Mesenchymal stem cell (in vitro differentiated cells and primary cell): ENCODE data around the gene PAGE2B.

Source experiments
- DNase-seq: peaks from one replicate; pipeline ENCODE4 v3.0.0-alpha.2; 2013
- H2AFZ ChIP-seq: one replicate; pipeline ENCODE4 v1.6.1; 2013; ENCODE audit warnings: low read depth, mild to moderate bottlenecking, control low read depth, inconsistent platforms, low read length, moderate library complexity
- H2AK5ac ChIP-seq: 2 replicates; pipeline ENCODE4 v1.6.1; 2013; ENCODE audit warnings: low read length, moderate library complexity, mild to moderate bottlenecking, inconsistent platforms; ENCODE audit not compliant: severe bottlenecking
- H2BK120ac ChIP-seq: one replicate; pipeline ENCODE4 v1.6.1; 2013; ENCODE audit warnings: low read depth, mild to moderate bottlenecking, inconsistent platforms, low read length, moderate library complexity
- H2BK12ac ChIP-seq, 2 experiments: one replicate each; pipeline ENCODE4 v1.6.1; 2013; ENCODE audit warnings: inconsistent platforms in 2 of 2, low read length in 2 of 2, mild to moderate bottlenecking in 2 of 2, moderate library complexity in 2 of 2, control low read depth in 1 of 2
- H2BK15ac ChIP-seq: one replicate; pipeline ENCODE4 v1.6.1; 2013; ENCODE audit warnings: mild to moderate bottlenecking, low read depth, inconsistent platforms; ENCODE audit not compliant: poor library complexity, severe bottlenecking
- H2BK5ac ChIP-seq: 2 replicates; pipeline ENCODE4 v1.6.1; 2013; ENCODE audit warnings: low read depth, mild to moderate bottlenecking, low read length, control low read depth, inconsistent platforms; ENCODE audit not compliant: poor library complexity, severe bottlenecking
- H3K14ac ChIP-seq, 2 experiments: one replicate each; pipeline ENCODE4 v1.6.1; 2013; ENCODE audit warnings: inconsistent platforms in 2 of 2, low read length in 2 of 2, control low read depth in 1 of 2, mild to moderate bottlenecking in 1 of 2, moderate library complexity in 1 of 2
- H3K18ac ChIP-seq, 2 experiments: one replicate each; pipeline ENCODE4 v1.6.1; 2013; ENCODE audit warnings: inconsistent platforms in 2 of 2, low read length in 2 of 2, control low read depth in 1 of 2, low read depth in 1 of 2, mild to moderate bottlenecking in 1 of 2
- H3K23ac ChIP-seq, 2 experiments: one replicate each; pipeline ENCODE4 v1.6.1; 2013; ENCODE audit warnings: inconsistent platforms in 2 of 2, low read length in 2 of 2, mild to moderate bottlenecking in 2 of 2, moderate library complexity in 2 of 2, control low read depth in 1 of 2
- H3K27ac ChIP-seq: 2 replicates; pipeline ENCODE4 v1.5.1; 2013; ENCODE audit warnings: mild to moderate bottlenecking, moderate library complexity, low read length, control low read depth, inconsistent platforms; ENCODE audit not compliant: poor library complexity, severe bottlenecking
- H3K27me3 ChIP-seq, 2 experiments: 2 replicates each; pipeline versions ENCODE4 v1.6.1 to v1.7.0; 2013; ENCODE audit warnings: low read length in 2 of 2, mild to moderate bottlenecking in 2 of 2, moderate library complexity in 2 of 2, control low read depth in 1 of 2, inconsistent platforms in 1 of 2; ENCODE audit not compliant: control insufficient read depth in 1 of 2, insufficient read depth in 1 of 2
- H3K36me3 ChIP-seq, 2 experiments: 2 replicates each; pipeline versions ENCODE4 v1.6.1 to v1.7.0; 2013; ENCODE audit warnings: low read length in 2 of 2, control low read depth in 1 of 2, inconsistent platforms in 1 of 2, low read depth in 1 of 2, mild to moderate bottlenecking in 1 of 2; ENCODE audit not compliant: insufficient read depth in 2 of 2, control insufficient read depth in 1 of 2
- H3K4ac ChIP-seq, 2 experiments: one replicate each; pipeline ENCODE4 v1.6.1; 2013; ENCODE audit warnings: inconsistent platforms in 2 of 2, low read length in 2 of 2, mild to moderate bottlenecking in 2 of 2, moderate library complexity in 2 of 2, control low read depth in 1 of 2, low read depth in 1 of 2
- H3K4me1 ChIP-seq: 2 replicates; pipeline ENCODE4 v1.6.1; 2013; ENCODE audit warnings: low read depth, low read length, control low read depth; ENCODE audit not compliant: control insufficient read depth, insufficient read depth
- H3K4me2 ChIP-seq: 2 replicates; pipeline ENCODE4 v1.6.1; 2013; ENCODE audit warnings: low read length, mild to moderate bottlenecking, inconsistent platforms; ENCODE audit not compliant: poor library complexity, severe bottlenecking
- H3K4me3 ChIP-seq, 2 experiments: 2 replicates each; pipeline versions ENCODE4 v1.5.1 to v1.7.0; 2013; ENCODE audit warnings: low read length in 2 of 2, mild to moderate bottlenecking in 2 of 2, control low read depth in 1 of 2, low read depth in 1 of 2; ENCODE audit not compliant: insufficient read depth in 1 of 2
- H3K79me1 ChIP-seq: replicated peaks from 2 replicates; pipeline ENCODE4 v1.6.1; 2013; ENCODE audit warnings: mild to moderate bottlenecking, control low read depth, low read length, inconsistent platforms; ENCODE audit not compliant: poor library complexity, severe bottlenecking
- H3K9ac ChIP-seq: 2 replicates; pipeline ENCODE4 v1.7.0; 2013; ENCODE audit warnings: mild to moderate bottlenecking, low read length, moderate library complexity
- H3K9me3 ChIP-seq: 2 replicates; pipeline ENCODE4 v1.7.0; 2013; ENCODE audit warnings: mild to moderate bottlenecking, low read length; ENCODE audit not compliant: control insufficient read depth
- H4K8ac ChIP-seq: one replicate; pipeline ENCODE4 v1.6.1; 2013; ENCODE audit warnings: inconsistent platforms, mild to moderate bottlenecking, low read length, moderate library complexity
- H4K91ac ChIP-seq: one replicate; pipeline ENCODE4 v1.6.1; 2013; ENCODE audit warnings: mild to moderate bottlenecking, low read length, inconsistent platforms
- WGBS: methylation state at CpG from one replicate; pipeline ENCODE4 v1.1.7; 2013; ENCODE audit warnings: mixed read lengths; 5-methylcytosine and 5-hydroxymethylcytosine counted together

Gene PAGE2B

DNA sequence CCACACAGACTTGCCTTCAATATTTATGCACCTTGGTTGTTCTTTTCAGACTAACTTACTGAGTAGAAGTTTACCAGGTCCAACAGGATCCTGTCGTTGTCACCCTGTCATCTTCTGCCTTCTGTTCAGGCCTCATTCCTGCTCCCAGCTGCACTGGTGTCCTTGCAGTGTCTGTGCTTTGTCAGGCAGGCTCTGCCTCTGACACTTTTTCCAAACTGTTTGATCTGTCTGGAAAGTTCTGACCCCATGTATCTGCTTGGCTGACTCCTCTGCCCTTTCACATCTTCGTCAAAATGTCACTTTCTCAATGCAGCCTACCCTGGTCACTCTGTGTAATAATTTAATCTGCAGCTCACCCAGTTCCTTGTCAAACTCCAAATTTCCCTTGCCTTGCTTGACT is 23.9 kb downstream of the PAGE2B start:
- H2BK12ac ChIP-seq = no peak overlapping the region
- no peak overlapping the region for H3K4me2 ChIP-seq
- no peak overlapping the region for H2BK120ac ChIP-seq
- H3K79me1 ChIP-seq = no peaks in the 10 kb centered on the region
- H3K9ac ChIP-seq = no peak overlapping the region
- no peak overlapping the region for H3K27ac ChIP-seq
- H3K36me3 ChIP-seq = no peaks in the 10 kb centered on the region
- no peaks in the 10 kb centered on the region for H3K4me1 ChIP-seq
- no peak overlapping the region for H3K18ac ChIP-seq
- no peak overlapping the region for H2BK15ac ChIP-seq
- no peak overlapping the region for H3K23ac ChIP-seq
- no peaks in the 10 kb centered on the region for H3K9me3 ChIP-seq
- no peak overlapping the region for H4K91ac ChIP-seq
- H4K8ac ChIP-seq = no peak overlapping the region
- DNase-seq = no peak
- no peak overlapping the region for H3K4ac ChIP-seq
- H2AK5ac ChIP-seq = no peak overlapping the region
- no peak overlapping the region for H2AFZ ChIP-seq
- no peak overlapping the region for H3K14ac ChIP-seq
- WGBS = 3% methylated on average over 2 of the region's 2 CpGs
- H2BK5ac ChIP-seq = no peak overlapping the region
- H3K27me3 ChIP-seq = peaks cover 0 to 49% of the 10 kb centered on the region in 2 experiments
- no peak overlapping the region for H3K4me3 ChIP-seq

DNA sequence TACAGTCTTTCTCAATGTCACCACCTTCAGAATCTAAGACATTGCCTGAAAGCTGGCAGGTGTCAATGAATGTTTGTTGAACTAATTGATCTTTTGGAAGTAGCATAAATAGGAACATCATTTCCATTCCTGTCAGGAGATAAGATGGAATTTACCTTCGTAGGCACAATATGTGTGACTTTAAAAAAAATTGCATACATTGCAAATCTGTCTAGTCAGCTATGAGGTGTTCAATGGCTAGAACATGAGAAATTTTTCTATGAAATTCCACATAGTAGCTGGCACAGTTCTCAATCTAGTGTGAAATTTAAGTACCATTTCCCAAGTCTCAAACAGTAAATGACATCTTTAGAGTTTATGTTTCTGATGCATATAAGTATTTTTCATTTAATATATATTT is 24.3 kb downstream of the PAGE2B start:
- DNase-seq = no peak
- H3K14ac ChIP-seq = no peak overlapping the region
- no peaks in the 10 kb centered on the region for H3K79me1 ChIP-seq
- no peak overlapping the region for H3K4ac ChIP-seq
- peaks cover 0 to 49% of the 10 kb centered on the region in 2 experiments for H3K27me3 ChIP-seq
- no peak overlapping the region for H4K8ac ChIP-seq
- no peaks in the 10 kb centered on the region for H3K36me3 ChIP-seq
- H3K18ac ChIP-seq = no peak overlapping the region
- WGBS = no CpG with 5 or more reads among the region's 1 CpG
- H2BK5ac ChIP-seq = no peak overlapping the region
- no peak overlapping the region for H3K9ac ChIP-seq
- no peak overlapping the region for H2BK15ac ChIP-seq
- H3K27ac ChIP-seq = no peak overlapping the region
- no peak overlapping the region for H2BK120ac ChIP-seq
- no peak overlapping the region for H4K91ac ChIP-seq
- no peak overlapping the region for H3K23ac ChIP-seq
- H2BK12ac ChIP-seq = no peak overlapping the region
- no peak overlapping the region for H3K4me2 ChIP-seq
- H2AK5ac ChIP-seq = no peak overlapping the region
- H3K4me3 ChIP-seq = no peak overlapping the region
- no peaks in the 10 kb centered on the region for H3K9me3 ChIP-seq
- no peak overlapping the region for H2AFZ ChIP-seq
- H3K4me1 ChIP-seq = no peaks in the 10 kb centered on the region

DNA sequence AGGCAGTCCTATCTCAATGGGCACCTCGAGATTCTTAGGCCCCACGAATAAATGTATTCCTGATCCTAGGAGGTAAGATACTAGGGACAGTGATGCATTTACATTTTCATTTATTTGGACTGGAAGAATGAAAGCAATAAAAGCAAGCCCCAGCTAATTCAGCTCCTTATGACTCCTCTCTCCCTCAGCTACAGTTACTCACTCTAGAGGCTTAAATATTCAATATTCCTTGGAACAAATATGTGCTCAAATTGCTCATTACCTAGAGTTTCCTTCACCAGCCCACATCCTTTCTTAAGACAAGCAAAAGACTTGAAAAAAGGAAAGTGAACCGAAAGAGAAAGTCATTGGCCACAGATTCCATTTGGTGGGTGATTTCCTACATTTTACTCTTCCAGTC is 27.9 kb downstream of the PAGE2B start:
- no peak overlapping the region for H2AFZ ChIP-seq
- H4K91ac ChIP-seq = no peak overlapping the region
- H2BK120ac ChIP-seq = no peak overlapping the region
- no peak for DNase-seq
- H3K23ac ChIP-seq = no peak overlapping the region
- H3K4me2 ChIP-seq = no peak overlapping the region
- H2BK5ac ChIP-seq = no peak overlapping the region
- H3K9me3 ChIP-seq = no peaks in the 10 kb centered on the region
- H3K27me3 ChIP-seq = peaks cover 0 to 22% of the 10 kb centered on the region in 2 experiments
- H3K14ac ChIP-seq = no peak overlapping the region
- H2BK12ac ChIP-seq = no peak overlapping the region
- no peak overlapping the region for H3K9ac ChIP-seq
- no peaks in the 10 kb centered on the region for H3K36me3 ChIP-seq
- 100% methylated on average over 1 of the region's 3 CpGs for WGBS
- no peaks in the 10 kb centered on the region for H3K79me1 ChIP-seq
- no peak overlapping the region for H2AK5ac ChIP-seq
- no peak overlapping the region for H2BK15ac ChIP-seq
- no peak overlapping the region for H3K4me3 ChIP-seq
- no peaks in the 10 kb centered on the region for H3K4me1 ChIP-seq
- no peak overlapping the region for H3K18ac ChIP-seq
- no peak overlapping the region for H3K27ac ChIP-seq
- H3K4ac ChIP-seq = no peak overlapping the region
- H4K8ac ChIP-seq = no peak overlapping the region

DNA sequence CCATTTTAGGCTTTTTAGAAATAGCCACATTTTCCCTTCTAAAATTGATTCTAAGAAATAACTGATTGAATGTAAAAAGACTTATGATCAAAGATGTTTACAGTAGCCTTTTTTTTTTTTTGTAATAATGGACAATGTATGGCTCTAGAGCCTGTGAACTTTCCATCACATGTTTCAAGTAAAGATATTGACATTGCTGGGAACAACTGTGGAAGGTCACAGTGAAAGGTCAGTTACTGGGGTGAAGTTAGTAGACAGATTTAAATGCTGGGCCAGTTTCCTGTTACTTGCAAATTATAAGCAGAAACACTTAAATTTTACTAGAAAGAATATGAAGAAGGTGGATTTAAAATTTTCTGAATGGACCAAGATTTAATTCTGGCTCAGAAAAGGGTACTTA is 32.4 kb downstream of the PAGE2B start:
- H2AK5ac ChIP-seq = no peak overlapping the region
- H4K8ac ChIP-seq = no peak overlapping the region
- H2BK120ac ChIP-seq = no peak overlapping the region
- H3K9me3 ChIP-seq = no peaks in the 10 kb centered on the region
- no peak overlapping the region for H2BK5ac ChIP-seq
- H3K36me3 ChIP-seq = no peaks in the 10 kb centered on the region
- H2AFZ ChIP-seq = no peak overlapping the region
- peaks cover 0 to 6% of the 10 kb centered on the region in 2 experiments for H3K27me3 ChIP-seq
- no peak overlapping the region for H4K91ac ChIP-seq
- no peak overlapping the region for H3K4me2 ChIP-seq
- no peak overlapping the region for H3K4ac ChIP-seq
- no peaks in the 10 kb centered on the region for H3K4me1 ChIP-seq
- DNase-seq = no peak
- no peaks in the 10 kb centered on the region for H3K79me1 ChIP-seq
- H3K14ac ChIP-seq = no peak overlapping the region
- H3K23ac ChIP-seq = no peak overlapping the region
- H3K18ac ChIP-seq = no peak overlapping the region
- H3K4me3 ChIP-seq = no peak overlapping the region
- no peak overlapping the region for H2BK12ac ChIP-seq
- H3K9ac ChIP-seq = no peak overlapping the region
- H3K27ac ChIP-seq = no peak overlapping the region
- no peak overlapping the region for H2BK15ac ChIP-seq
